Gastrocnemius medialis (tissue), 4 donors: ENCODE data around the gene PHACTR1. TPM values are rescaled to one million over a fixed set of nuclear protein-coding genes. Genes with fewer than 3 reads are reported as not detected.

Source experiments
- ATAC-seq, 2 donors: fragments of 150-250 bp; one replicate each; pipeline ENCODE4 v1.9.1; 2016
- DNase-seq, 2 donors: peaks; one replicate each; pipeline ENCODE4 v3.0.0-alpha.2; 2019
- H3K27ac ChIP-seq, 4 donors: fragments of 200-600 bp; sonication (generic); 1 replicate in 1 of 4; 2 replicates in 3 of 4; pipeline ENCODE4 v1.5.1; 2016 to 2018; ENCODE audit warnings: mild to moderate bottlenecking in 2 of 4, moderate library complexity in 1 of 4
- H3K27me3 ChIP-seq, 3 donors: fragments of 200-600 bp; sonication (generic) in 2 of 3; 1 replicate in 1 of 3; 2 replicates in 2 of 3; pipeline versions ENCODE4 v1.5.1 to v1.6.0; 2016 to 2019; ENCODE audit warnings: mild to moderate bottlenecking in 1 of 3, moderate library complexity in 1 of 3
- H3K36me3 ChIP-seq, 2 donors: fragments of 200-600 bp; sonication (generic) in 1 of 2; one replicate each; pipeline ENCODE4 v1.5.1; 2017 to 2018
- H3K4me1 ChIP-seq, 2 donors: fragments of 200-600 bp; sonication (generic) in 1 of 2; one replicate each; pipeline ENCODE4 v1.5.1; 2016 to 2017; ENCODE audit warnings: mild to moderate bottlenecking in 2 of 2
- H3K4me3 ChIP-seq, 4 donors: fragments of 200-600 bp; sonication (generic) in 3 of 4; 1 replicate in 1 of 4; 2 replicates in 3 of 4; pipeline ENCODE4 v1.5.1; 2016 to 2019; ENCODE audit warnings: mild to moderate bottlenecking in 2 of 4
- H3K9me3 ChIP-seq, 3 donors: fragments of 200-600 bp; sonication (generic) in 2 of 3; 1 replicate in 1 of 3; 2 replicates in 2 of 3; pipeline ENCODE4 v1.5.1; 2016 to 2019
- CTCF ChIP-seq, 5 experiments: fragments of 450-650 bp in 3 of 5; fragments of 200-600 bp in 2 of 5; sonication (generic) in 2 of 5; IDR thresholded peaks in 4 of 5; conservative IDR thresholded peaks in 1 of 5; 1 replicate in 4 of 5; 2 replicates in 1 of 5; pipeline ENCODE4 v1.5.1; 2016 to 2019; ENCODE audit warnings: antibody characterized with exemption in 5 of 5, mild to moderate bottlenecking in 3 of 5, moderate library complexity in 3 of 5
- POLR2A ChIP-seq, 2 donors: fragments of 450-650 bp; IDR thresholded peaks; one replicate each; pipeline ENCODE4 v1.6.1; 2017; ENCODE audit warnings: antibody characterized with exemption in 2 of 2, mild to moderate bottlenecking in 2 of 2, moderate library complexity in 2 of 2
- in situ Hi-C, 4 donors: fragments of 200-750 bp; cut with MboI; loops; one replicate each; pipeline versions ENCODE4 v1.15.0 to v1.8.0; 2017; ENCODE audit warnings: low sequenced_read_pairs in 4 of 4
- intact Hi-C: fragments of 100-400 bp; cut with DNase I; formaldehyde crosslinking; loops from one replicate; pipeline ENCODE4 v1.15.1; 2023; ENCODE audit warnings: low total_unique reads
- total RNA-seq, 4 donors: library from RNA; depleted of rRNA; stranded (reverse); fragments of >200 nt; gene quantifications; one replicate each; pipeline versions ENCODE4 v1.1.0 to v1.2.3, GENCODE V29; 2016

The PHACTR1 gene
- total RNA-seq, 4 donors from 2014 or later, result 0.07 to 0.82 (median 0.21) TPM

- ATAC-seq, result no peak
- Histone ChIP-seq H3K27ac (no peak overlapping the region), H3K27me3 (no peaks in the 10 kb centered on the region), H3K4me1 (peaks cover 0 to 13% of the 10 kb centered on the region in 2 donors), H3K4me3 (no peak overlapping the region), H3K9me3 (no peaks in the 10 kb centered on the region), H3K36me3 (no peaks in the 10 kb centered on the region)
- no peak for DNase-seq
- intact Hi-C loops (no loop called here), in situ Hi-C loops (loop anchor here in 2 of 4 donors (25.0 kb wide), 2 partner anchors 258 to 1233 kb away; no protein-coding TSS in a partner anchor)
- TF ChIP-seq POLR2A (IDR thresholded peaks at IDR 0.05) (no peak), CTCF (IDR thresholded peaks at IDR 0.05 in 4 of 5, conservative IDR thresholded peaks at IDR 0.05 in 1 of 5) (no peak)
Observed at GRCh38 chr6:12895721-12896120, 179.2 kb downstream of the PHACTR1 start.

GRCh38 chr6:12896208-12896733 lies 179.7 kb downstream of the PHACTR1 start:
- Histone ChIP-seq H3K27ac (no peak overlapping the region), H3K4me3 (no peak overlapping the region), H3K9me3 (no peaks in the 10 kb centered on the region), H3K36me3 (no peaks in the 10 kb centered on the region), H3K27me3 (no peaks in the 10 kb centered on the region), H3K4me1 (peaks cover 0 to 13% of the 10 kb centered on the region in 2 donors)
- ATAC-seq, result no peak
- in situ Hi-C loops, result loop anchor here in 2 of 4 donors (25.0 kb wide), 2 partner anchors 259 to 1234 kb away; no protein-coding TSS in a partner anchor
- intact Hi-C loops, result no loop called here
- DNase-seq, result no peak
- TF ChIP-seq CTCF (IDR thresholded peaks at IDR 0.05 in 4 of 5, conservative IDR thresholded peaks at IDR 0.05 in 1 of 5), result no peak
- TF ChIP-seq POLR2A (IDR thresholded peaks at IDR 0.05), result no peak

DNA sequence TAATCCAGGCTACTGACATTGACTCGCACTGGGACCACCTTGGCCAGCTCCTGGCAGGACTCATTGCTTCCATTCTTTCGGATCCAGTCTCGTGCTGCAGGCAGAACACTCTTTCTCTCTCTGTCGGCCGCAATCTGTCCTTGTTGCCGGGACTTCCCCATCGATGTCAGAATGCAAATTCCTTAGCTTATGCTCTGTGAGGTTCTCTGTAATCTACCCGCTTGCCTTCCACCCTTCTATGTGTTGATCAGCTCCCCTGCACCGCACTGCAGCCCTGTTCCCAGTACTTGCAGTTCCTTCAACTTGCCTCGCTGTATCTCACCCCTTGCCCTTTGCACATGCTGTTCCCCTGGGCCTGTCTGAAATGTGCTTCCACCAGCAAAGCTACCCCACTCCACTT lies 182.0 kb downstream of the PHACTR1 start:
- in situ Hi-C loops, result loop anchor here in 2 of 4 donors (25.0 kb wide), 2 partner anchors 261 to 1236 kb away; no protein-coding TSS in a partner anchor
- no peak for ATAC-seq

GRCh38 chr6:12899046-12899833 lies 182.7 kb downstream of the PHACTR1 start:
- TF ChIP-seq POLR2A (IDR thresholded peaks at IDR 0.05) (no peak), CTCF (IDR thresholded peaks at IDR 0.05 in 4 of 5, conservative IDR thresholded peaks at IDR 0.05 in 1 of 5) (no peak)
- Histone ChIP-seq H3K4me3 (no peak overlapping the region), H3K27ac (no peak overlapping the region), H3K27me3 (no peaks in the 10 kb centered on the region), H3K4me1 (peaks cover 0 to 19% of the 10 kb centered on the region in 2 donors), H3K9me3 (no peaks in the 10 kb centered on the region), H3K36me3 (no peaks in the 10 kb centered on the region)
- in situ Hi-C loops (loop anchor here in 2 of 4 donors (25.0 kb wide), 2 partner anchors 262 to 1237 kb away; no protein-coding TSS in a partner anchor), intact Hi-C loops (no loop called here)
- DNase-seq, result no peak
- no peak for ATAC-seq

More for the DNA sequence above, 182.0 kb downstream of the PHACTR1 start:
- DNase-seq, result no peak
- TF ChIP-seq CTCF (IDR thresholded peaks at IDR 0.05 in 4 of 5, conservative IDR thresholded peaks at IDR 0.05 in 1 of 5), result no peak
- no peak for TF ChIP-seq POLR2A (IDR thresholded peaks at IDR 0.05)
- Histone ChIP-seq H3K4me3 (no peak overlapping the region), H3K9me3 (no peaks in the 10 kb centered on the region), H3K27ac (no peak overlapping the region), H3K36me3 (no peaks in the 10 kb centered on the region), H3K4me1 (peaks cover 0 to 21% of the 10 kb centered on the region in 2 donors), H3K27me3 (no peaks in the 10 kb centered on the region)
- intact Hi-C loops, result no loop called here
